Measurements from ENCODE around the gene ETV7. TPM values are rescaled to one million over a fixed set of nuclear protein-coding genes. Genes with fewer than 3 reads are reported as not detected.

The ETV7 gene
- total and polyA plus RNA-seq, 2 of the 13 experiments (the other 11 are each of a cell fraction or from before 2014, with no cell fraction given), result not detected

DNA sequence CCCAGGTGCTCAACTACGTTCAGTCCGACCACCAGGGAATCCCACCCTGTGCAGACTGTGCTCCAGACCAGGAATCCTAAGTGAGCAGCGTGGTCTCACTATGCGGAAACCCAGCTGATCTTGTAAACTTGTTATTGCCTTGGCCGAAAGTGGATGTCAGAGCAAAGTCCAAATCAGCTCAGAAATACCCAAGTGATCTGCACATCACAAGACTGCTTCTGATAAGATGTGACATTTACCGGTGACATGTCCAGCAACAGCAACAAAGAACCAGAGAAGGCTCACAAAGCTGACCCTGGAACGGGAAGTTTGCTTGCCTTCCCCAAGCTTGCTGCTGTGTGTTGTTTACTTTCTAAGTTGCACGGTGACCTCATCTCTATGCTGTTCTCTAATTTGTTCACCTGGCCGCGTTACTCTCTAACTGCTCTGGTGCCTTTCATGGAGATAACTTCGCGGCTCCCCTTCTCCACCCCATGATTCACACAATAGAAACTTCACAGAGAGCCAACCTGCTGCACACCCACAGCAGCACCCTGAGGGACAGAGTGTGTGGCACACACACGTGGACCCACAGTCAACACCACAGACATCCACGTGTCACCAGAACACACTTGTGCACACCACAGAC lies 52.5 kb downstream of the ETV7 start (continued):
- TF ChIP-seq, protein P1, sequence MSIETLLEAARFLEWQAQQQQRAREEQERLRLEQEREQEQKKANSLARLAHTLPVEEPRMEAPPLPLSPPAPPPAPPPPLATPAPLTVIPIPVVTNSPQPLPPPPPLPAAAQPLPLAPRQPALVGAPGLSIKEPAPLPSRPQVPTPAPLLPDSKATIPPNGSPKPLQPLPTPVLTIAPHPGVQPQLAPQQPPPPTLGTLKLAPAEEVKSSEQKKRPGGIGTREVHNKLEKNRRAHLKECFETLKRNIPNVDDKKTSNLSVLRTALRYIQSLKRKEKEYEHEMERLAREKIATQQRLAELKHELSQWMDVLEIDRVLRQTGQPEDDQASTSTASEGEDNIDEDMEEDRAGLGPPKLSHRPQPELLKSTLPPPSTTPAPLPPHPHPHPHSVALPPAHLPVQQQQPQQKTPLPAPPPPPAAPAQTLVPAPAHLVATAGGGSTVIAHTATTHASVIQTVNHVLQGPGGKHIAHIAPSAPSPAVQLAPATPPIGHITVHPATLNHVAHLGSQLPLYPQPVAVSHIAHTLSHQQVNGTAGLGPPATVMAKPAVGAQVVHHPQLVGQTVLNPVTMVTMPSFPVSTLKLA (IDR thresholded peaks at IDR 0.05), result peak; percentile 100
- TF ChIP-seq, protein P2, sequence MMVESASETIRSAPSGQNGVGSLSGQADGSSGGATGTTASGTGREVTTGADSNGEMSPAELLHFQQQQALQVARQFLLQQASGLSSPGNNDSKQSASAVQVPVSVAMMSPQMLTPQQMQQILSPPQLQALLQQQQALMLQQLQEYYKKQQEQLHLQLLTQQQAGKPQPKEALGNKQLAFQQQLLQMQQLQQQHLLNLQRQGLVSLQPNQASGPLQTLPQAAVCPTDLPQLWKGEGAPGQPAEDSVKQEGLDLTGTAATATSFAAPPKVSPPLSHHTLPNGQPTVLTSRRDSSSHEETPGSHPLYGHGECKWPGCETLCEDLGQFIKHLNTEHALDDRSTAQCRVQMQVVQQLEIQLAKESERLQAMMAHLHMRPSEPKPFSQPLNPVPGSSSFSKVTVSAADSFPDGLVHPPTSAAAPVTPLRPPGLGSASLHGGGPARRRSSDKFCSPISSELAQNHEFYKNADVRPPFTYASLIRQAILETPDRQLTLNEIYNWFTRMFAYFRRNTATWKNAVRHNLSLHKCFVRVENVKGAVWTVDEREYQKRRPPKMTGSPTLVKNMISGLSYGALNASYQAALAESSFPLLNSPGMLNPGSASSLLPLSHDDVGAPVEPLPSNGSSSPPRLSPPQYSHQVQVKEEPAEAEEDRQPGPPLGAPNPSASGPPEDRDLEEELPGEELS (CRISPR knock-in tag; IDR thresholded peaks at IDR 0.05), result peak; percentile 62; the same call in 1 of the 2 replicates
- TF ChIP-seq SOX6 (IDR thresholded peaks at IDR 0.05) (no peak), SOX6 (CRISPR knock-in tag; IDR thresholded peaks at IDR 0.05) (no peak), SRY (CRISPR knock-in tag; IDR thresholded peaks at IDR 0.05) (no peak), RFX5 (IDR thresholded peaks at IDR 0.05; ENCODE audit: low read depth, low read length) (no peak), ZNF451 (CRISPR knock-in tag; IDR thresholded peaks at IDR 0.05) (no peak), BRD4 (CRISPR knock-in tag; IDR thresholded peaks at IDR 0.05) (no peak), FOSL2 (CRISPR knock-in tag; IDR thresholded peaks at IDR 0.05) (peak; percentile 53; the same call in 1 of the 2 replicates), RFX3 (CRISPR knock-in tag; IDR thresholded peaks at IDR 0.05) (no peak; the same call in 1 of the 2 replicates), HOXA3 (CRISPR knock-in tag; IDR thresholded peaks at IDR 0.05) (no peak; the same call in 1 of the 2 replicates), FOXC1 (CRISPR knock-in tag; IDR thresholded peaks at IDR 0.05; ENCODE audit: borderline replicate concordance) (0 out of 2 replicates have a peak, but pooled peaks have one; percentile 43), MXD4 (CRISPR knock-in tag; IDR thresholded peaks at IDR 0.05) (0 out of 2 replicates have a peak, but pooled peaks have one; percentile 57)
- TF ChIP-seq, protein P3, sequence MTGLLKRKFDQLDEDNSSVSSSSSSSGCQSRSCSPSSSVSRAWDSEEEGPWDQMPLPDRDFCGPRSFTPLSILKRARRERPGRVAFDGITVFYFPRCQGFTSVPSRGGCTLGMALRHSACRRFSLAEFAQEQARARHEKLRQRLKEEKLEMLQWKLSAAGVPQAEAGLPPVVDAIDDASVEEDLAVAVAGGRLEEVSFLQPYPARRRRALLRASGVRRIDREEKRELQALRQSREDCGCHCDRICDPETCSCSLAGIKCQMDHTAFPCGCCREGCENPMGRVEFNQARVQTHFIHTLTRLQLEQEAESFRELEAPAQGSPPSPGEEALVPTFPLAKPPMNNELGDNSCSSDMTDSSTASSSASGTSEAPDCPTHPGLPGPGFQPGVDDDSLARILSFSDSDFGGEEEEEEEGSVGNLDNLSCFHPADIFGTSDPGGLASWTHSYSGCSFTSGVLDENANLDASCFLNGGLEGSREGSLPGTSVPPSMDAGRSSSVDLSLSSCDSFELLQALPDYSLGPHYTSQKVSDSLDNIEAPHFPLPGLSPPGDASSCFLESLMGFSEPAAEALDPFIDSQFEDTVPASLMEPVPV (CRISPR knock-in tag; IDR thresholded peaks at IDR 0.05), result 0 out of 2 replicates have a peak, but pooled peaks have one; percentile 16
- TF ChIP-seq, protein P4, sequence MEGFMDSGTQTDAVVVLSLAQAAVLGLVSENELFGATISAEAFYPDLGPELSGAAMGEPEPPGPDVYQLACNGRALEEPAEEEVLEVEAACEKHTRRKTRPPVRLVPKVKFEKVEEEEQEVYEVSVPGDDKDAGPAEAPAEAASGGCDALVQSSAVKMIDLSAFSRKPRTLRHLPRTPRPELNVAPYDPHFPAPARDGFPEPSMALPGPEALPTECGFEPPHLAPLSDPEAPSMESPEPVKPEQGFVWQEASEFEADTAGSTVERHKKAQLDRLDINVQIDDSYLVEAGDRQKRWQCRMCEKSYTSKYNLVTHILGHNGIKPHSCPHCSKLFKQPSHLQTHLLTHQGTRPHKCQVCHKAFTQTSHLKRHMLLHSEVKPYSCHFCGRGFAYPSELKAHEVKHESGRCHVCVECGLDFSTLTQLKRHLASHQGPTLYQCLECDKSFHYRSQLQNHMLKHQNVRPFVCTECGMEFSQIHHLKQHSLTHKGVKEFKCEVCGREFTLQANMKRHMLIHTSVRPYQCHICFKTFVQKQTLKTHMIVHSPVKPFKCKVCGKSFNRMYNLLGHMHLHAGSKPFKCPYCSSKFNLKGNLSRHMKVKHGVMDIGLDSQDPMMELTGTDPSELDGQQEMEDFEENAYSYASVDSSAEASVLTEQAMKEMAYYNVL (CRISPR knock-in tag; IDR thresholded peaks at IDR 0.05; ENCODE audit: borderline replicate concordance), result peak; percentile 59; the same call in 1 of the 2 replicates
- TF ChIP-seq, protein P5, sequence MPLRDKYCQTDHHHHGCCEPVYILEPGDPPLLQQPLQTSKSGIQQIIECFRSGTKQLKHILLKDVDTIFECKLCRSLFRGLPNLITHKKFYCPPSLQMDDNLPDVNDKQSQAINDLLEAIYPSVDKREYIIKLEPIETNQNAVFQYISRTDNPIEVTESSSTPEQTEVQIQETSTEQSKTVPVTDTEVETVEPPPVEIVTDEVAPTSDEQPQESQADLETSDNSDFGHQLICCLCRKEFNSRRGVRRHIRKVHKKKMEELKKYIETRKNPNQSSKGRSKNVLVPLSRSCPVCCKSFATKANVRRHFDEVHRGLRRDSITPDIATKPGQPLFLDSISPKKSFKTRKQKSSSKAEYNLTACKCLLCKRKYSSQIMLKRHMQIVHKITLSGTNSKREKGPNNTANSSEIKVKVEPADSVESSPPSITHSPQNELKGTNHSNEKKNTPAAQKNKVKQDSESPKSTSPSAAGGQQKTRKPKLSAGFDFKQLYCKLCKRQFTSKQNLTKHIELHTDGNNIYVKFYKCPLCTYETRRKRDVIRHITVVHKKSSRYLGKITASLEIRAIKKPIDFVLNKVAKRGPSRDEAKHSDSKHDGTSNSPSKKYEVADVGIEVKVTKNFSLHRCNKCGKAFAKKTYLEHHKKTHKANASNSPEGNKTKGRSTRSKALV (CRISPR knock-in tag; IDR thresholded peaks at IDR 0.05), result no peak
- TF ChIP-seq, protein P6, sequence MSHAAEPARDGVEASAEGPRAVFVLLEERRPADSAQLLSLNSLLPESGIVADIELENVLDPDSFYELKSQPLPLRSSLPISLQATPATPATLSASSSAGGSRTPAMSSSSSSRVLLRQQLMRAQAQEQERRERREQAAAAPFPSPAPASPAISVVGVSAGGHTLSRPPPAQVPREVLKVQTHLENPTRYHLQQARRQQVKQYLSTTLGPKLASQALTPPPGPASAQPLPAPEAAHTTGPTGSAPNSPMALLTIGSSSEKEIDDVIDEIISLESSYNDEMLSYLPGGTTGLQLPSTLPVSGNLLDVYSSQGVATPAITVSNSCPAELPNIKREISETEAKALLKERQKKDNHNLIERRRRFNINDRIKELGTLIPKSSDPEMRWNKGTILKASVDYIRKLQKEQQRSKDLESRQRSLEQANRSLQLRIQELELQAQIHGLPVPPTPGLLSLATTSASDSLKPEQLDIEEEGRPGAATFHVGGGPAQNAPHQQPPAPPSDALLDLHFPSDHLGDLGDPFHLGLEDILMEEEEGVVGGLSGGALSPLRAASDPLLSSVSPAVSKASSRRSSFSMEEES (CRISPR knock-in tag; IDR thresholded peaks at IDR 0.05), result peak; percentile 65
